Measurements from ENCODE around the gene EHBP1.

- TF ChIP-seq CTCF (conservative IDR thresholded peaks at IDR 0.05; ENCODE audit: low read depth, low read length) = no peak
- no peak for TF ChIP-seq EZH2 (IDR thresholded peaks at IDR 0.05; ENCODE audit: borderline replicate concordance, low read depth, low read length, poor library complexity, severe bottlenecking)
Measured at GRCh38 chr2:62874881-62875383, 169.4 kb downstream of the EHBP1 start.
